HepG2 (cell line): Measurements from ENCODE around the gene CRYZ.

Experiments
- BHLHE40 ChIP-seq: IDR thresholded peaks from 2 replicates; pipeline ENCODE4 v1.6.1; 2011; ENCODE audit warnings: low read length, improper control_type of control experiment
- MAFK ChIP-seq, 2 experiments: IDR thresholded peaks in 1 of 2; conservative IDR thresholded peaks in 1 of 2; 2 replicates each; pipeline ENCODE4 v1.6.1; 2011; ENCODE audit warnings: improper control_type of control experiment in 2 of 2, low read length in 2 of 2
- MED8 ChIP-seq: sonication (generic); formaldehyde crosslinking; IDR thresholded peaks from 2 replicates; pipeline ENCODE4 v1.8.1; 2023; ENCODE audit warnings: mild to moderate bottlenecking, missing genetic modification reagents; ENCODE audit not compliant: insufficient replicate concordance
- MEIS1 ChIP-seq: sonication (generic); formaldehyde crosslinking; IDR thresholded peaks from 2 replicates; pipeline ENCODE4 v1.9.0; 2021; ENCODE audit warnings: mild to moderate bottlenecking, missing genetic modification reagents, moderate library complexity, borderline replicate concordance
- MYNN ChIP-seq: sonication (generic); formaldehyde crosslinking; IDR thresholded peaks from 2 replicates; pipeline ENCODE4 v1.4.0; 2020; ENCODE audit warnings: mild to moderate bottlenecking, low read depth, missing genetic modification reagents
- POLR2AphosphoS5 ChIP-seq: IDR thresholded peaks from 2 replicates; pipeline ENCODE4 v1.6.1; 2012; ENCODE audit warnings: low read depth, low read length
- REXO4 ChIP-seq: sonication (generic); formaldehyde crosslinking; IDR thresholded peaks from 2 replicates; pipeline ENCODE4 v1.8.0; 2022; ENCODE audit warnings: missing genetic modification reagents, mild to moderate bottlenecking, borderline replicate concordance
- TF ChIP-seq, protein P1 (sequence below): sonication (generic); formaldehyde crosslinking; IDR thresholded peaks from 2 replicates; pipeline ENCODE4 v1.5.0; 2020; ENCODE audit warnings: mild to moderate bottlenecking, missing genetic modification reagents, moderate library complexity
- TF ChIP-seq, protein P2 (sequence below): sonication (generic); formaldehyde crosslinking; IDR thresholded peaks from 2 replicates; pipeline ENCODE4 v1.4.0; 2020; ENCODE audit warnings: missing genetic modification reagents

DNA sequence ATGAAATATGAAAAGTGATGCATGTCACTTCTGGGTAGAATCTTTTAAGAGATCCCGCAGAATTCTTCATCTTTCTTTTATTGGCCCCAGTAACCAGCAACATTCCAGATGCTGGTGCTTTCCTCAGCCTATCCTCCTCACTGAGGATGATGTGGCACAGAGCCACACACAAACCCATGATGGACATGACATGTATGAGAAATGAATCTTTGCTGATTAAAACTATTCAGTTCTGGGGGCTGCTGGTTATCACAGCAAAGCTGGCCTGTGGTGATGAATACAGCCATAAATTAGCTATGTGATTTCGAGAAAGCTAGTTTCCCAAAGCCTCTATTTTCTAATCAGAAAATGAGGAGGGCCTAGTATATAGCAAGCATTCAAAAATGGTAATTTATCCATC is 51.0 kb downstream of the CRYZ start:
- TF ChIP-seq, protein P1, sequence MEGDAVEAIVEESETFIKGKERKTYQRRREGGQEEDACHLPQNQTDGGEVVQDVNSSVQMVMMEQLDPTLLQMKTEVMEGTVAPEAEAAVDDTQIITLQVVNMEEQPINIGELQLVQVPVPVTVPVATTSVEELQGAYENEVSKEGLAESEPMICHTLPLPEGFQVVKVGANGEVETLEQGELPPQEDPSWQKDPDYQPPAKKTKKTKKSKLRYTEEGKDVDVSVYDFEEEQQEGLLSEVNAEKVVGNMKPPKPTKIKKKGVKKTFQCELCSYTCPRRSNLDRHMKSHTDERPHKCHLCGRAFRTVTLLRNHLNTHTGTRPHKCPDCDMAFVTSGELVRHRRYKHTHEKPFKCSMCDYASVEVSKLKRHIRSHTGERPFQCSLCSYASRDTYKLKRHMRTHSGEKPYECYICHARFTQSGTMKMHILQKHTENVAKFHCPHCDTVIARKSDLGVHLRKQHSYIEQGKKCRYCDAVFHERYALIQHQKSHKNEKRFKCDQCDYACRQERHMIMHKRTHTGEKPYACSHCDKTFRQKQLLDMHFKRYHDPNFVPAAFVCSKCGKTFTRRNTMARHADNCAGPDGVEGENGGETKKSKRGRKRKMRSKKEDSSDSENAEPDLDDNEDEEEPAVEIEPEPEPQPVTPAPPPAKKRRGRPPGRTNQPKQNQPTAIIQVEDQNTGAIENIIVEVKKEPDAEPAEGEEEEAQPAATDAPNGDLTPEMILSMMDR (CRISPR knock-in tag): no peak
- TF ChIP-seq MYNN (CRISPR knock-in tag) (no peak), MAFK (conservative IDR thresholded peaks at IDR 0.05 in 1 of 2, IDR thresholded peaks at IDR 0.05 in 1 of 2; ENCODE audit: low read length in 2 of 2) (no peak), POLR2AphosphoS5 (no peak), MED8 (no peak), MEIS1 (CRISPR knock-in tag) (no peak), REXO4 (no peak), BHLHE40 (no peak)
- TF ChIP-seq, protein P2, sequence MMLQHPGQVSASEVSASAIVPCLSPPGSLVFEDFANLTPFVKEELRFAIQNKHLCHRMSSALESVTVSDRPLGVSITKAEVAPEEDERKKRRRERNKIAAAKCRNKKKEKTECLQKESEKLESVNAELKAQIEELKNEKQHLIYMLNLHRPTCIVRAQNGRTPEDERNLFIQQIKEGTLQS (CRISPR knock-in tag): no peak
